ENCODE results near the gene JADE2.

Gene JADE2

GRCh38 chr5:134568337-134568700 is 42.8 kb downstream of the JADE2 start:
- no peak for DNase-seq (ENCODE audit: low read depth in 2 of 3, low spot score in 1 of 3)

DNA sequence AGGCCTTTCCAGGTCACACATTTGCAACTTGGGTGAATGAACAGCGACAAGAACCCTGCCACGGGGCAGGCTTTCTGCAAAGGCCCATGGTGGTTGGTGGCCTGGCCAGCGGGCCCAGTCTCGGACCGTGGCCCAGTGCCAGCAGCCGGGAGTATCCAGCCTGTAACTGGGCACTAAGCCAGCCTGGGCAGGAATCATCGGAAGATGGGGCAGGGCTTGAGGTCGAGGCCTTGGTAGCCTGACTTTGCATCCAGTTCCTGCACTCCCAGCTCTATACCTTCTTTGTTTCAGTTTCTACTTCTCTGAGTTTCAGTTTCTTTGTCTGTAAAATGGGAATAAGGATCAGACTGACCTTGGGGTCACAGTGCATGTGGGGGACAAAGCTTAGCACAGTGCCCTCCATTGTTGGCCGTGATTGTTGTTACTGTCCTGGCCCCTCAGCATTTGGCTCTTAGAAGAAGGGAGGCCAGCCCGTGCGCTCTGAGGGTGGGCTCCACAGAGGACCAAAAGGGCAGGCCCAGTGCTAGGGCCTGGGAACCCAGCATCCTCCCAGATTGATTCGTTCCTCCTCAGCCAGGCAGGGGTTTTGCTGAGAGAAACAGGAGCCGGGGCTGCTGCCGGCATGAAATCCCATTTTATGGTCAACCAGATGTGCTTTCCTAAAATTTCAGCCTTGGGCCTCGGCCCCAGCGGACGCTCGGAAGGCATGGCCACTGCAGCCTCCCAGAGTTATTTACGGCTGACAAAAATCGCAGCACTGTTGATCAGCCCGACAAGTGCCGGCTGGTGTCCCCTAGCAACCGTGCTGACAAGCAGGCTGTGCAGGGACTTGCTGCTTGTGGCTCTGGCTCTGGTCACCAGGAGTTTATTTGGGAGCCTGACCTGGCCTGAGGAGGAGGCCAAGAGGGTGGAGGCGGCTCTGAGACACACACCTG is 43.6 kb downstream of the JADE2 start:
- DNase-seq (ENCODE audit: low read depth in 2 of 3, low spot score in 1 of 3) = no peak

- DNase-seq (ENCODE audit: low read depth in 2 of 3, low spot score in 1 of 3) = no peak
Measured at GRCh38 chr5:134569758-134570364, 44.4 kb downstream of the JADE2 start.

DNA sequence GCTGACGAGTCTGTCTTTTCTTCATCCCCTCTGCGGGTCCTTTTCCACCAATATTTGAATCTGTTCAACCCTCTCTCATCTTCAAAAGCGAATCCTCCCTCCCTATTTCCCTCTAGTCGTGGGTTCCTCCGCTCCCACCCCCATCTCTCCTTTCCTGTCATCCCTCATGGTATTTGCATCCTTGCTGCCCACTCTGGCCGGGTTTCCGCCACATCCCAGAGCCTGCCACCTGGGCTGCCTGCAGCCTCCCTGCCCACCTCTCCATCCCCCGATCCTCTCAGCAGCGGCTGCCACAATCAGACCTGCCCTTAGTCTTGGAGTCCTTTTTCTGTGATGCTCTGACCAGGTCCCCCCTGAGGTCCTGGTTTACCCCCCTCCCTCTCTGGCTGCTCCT is 44.9 kb downstream of the JADE2 start:
- no peak for DNase-seq (ENCODE audit: low read depth in 2 of 3, low spot score in 1 of 3)

- DNase-seq (ENCODE audit: low read depth in 2 of 3, low spot score in 1 of 3) = no peak
Measured at GRCh38 chr5:134570886-134571285, 45.4 kb downstream of the JADE2 start.

DNA sequence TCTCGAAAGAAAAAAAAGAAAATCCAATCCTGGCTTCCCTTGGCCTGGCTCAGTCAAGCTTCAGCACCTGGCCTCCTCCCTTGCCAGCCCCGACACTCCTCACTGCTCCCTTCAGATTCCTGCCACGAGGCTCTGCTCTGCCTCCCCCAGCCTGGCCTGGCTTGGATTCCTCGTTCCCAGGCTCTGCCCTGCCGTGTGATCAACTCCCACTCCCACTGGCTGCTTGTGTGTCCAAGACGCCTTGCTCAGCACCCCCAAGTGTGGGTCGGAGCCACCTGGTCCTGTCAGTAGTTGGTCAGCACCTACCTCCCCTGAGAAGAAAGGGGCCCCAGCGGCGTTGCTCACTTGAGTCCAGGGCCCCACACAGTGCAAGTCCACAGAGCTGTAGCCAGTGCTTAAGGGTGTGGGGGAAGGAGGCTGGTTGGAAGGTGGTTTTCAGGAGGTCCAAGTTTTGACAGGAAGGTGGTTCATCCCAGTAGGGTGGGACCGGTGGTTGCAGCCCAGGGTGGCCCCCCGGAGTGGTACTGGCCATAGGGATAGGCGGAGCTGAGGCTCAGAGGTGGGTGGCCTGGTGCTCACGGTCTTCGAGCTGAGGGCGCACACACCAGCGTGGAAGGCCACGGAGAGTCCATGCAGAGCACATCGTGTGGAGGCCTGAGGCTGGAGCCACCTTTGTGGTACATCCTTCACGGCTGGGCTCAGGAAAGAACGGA is 46.4 kb downstream of the JADE2 start:
- no peak for DNase-seq (ENCODE audit: low read depth in 2 of 3, low spot score in 1 of 3)

DNA sequence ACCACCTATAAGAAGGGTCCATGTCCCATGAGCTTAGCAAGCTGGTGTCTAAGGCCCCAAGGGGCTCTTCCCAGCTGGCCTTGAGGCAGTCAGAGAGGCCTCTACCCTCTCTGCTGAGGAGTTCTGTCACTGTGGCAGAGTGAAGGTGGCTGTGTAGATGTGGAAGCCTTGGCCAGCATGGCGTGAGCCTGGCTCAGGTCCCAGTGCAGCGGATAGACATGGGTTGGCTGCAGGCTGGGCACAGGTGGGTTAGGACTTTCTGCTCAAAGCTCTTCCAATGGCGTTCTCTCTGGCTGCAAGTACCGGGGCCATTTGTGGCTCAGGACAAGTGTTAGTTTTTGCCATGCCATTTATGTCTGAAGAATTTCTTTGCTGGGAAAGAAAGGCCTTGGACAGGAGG is 47.3 kb downstream of the JADE2 start:
- DNase-seq (ENCODE audit: low read depth in 2 of 3, low spot score in 1 of 3) = no peak

- DNase-seq (ENCODE audit: low read depth in 2 of 3, low spot score in 1 of 3) = no peak
Measured at GRCh38 chr5:134574521-134574920, 49.1 kb downstream of the JADE2 start.

- no peak for DNase-seq (ENCODE audit: low read depth in 2 of 3, low spot score in 1 of 3)
Measured at GRCh38 chr5:134575316-134575715, 49.8 kb downstream of the JADE2 start.

GRCh38 chr5:134576386-134577021 is 51.0 kb downstream of the JADE2 start:
- no peak for DNase-seq (ENCODE audit: low read depth in 2 of 3, low spot score in 1 of 3)

GRCh38 chr5:134577022-134577795 is 51.7 kb downstream of the JADE2 start:
- DNase-seq (ENCODE audit: low read depth in 2 of 3, low spot score in 1 of 3) = no peak

DNA sequence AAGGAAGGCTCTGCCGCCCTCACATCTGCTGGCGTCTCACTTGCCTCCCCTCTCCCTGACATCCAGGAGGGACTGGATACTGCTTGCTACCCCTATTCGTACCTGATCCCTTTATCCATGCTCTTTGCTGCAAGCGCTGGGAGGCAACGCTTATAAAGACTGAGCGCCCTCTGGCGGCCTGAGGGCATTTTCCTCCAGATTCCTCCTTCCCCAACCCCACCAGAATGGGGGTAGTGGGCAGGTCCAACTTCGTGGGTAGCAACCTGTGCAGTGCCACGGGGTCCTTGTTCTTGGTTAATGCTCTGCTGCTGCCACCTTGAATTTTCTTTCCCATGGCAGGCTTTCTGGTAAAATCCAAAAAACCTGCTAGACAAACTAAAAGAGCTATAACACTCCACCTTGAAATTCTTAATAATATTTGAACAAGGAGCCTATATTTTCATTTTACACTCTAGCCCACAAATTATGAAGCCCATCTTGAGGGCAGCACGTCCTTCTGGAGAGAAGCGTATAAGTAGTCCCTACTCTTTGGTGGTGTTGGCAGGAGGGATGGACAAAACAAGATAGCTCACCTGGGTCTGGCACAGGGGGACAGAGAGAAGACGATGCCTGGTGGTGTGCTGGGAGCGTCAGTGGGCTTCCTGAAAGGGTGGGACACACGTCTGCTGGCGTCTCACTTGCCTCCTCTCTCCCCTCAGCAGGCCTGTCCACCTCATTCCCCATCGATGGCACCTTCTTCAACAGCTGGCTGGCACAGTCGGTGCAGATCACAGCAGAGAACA is 52.5 kb downstream of the JADE2 start:
- peak; percentile 61 to 74 (median 71) for DNase-seq (ENCODE audit: low read depth in 2 of 3, low spot score in 1 of 3)

DNA sequence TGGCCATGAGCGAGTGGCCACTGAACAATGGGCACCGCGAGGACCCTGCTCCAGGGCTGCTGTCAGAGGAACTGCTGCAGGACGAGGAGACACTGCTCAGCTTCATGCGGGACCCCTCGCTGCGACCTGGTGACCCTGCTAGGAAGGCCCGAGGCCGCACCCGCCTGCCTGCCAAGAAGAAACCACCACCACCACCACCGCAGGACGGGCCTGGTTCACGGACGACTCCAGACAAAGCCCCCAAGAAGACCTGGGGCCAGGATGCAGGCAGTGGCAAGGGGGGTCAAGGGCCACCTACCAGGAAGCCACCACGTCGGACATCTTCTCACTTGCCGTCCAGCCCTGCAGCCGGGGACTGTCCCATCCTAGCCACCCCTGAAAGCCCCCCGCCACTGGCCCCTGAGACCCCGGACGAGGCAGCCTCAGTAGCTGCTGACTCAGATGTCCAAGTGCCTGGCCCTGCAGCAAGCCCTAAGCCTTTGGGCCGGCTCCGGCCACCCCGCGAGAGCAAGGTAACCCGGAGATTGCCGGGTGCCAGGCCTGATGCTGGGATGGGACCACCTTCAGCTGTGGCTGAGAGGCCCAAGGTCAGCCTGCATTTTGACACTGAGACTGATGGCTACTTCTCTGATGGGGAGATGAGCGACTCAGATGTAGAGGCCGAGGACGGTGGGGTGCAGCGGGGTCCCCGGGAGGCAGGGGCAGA is 53.3 kb downstream of the JADE2 start:
- no peak for DNase-seq (ENCODE audit: low read depth in 2 of 3, low spot score in 1 of 3)

- DNase-seq (ENCODE audit: low read depth in 2 of 3, low spot score in 1 of 3) = no peak
Measured at GRCh38 chr5:134579284-134579771, 53.9 kb downstream of the JADE2 start.

DNA sequence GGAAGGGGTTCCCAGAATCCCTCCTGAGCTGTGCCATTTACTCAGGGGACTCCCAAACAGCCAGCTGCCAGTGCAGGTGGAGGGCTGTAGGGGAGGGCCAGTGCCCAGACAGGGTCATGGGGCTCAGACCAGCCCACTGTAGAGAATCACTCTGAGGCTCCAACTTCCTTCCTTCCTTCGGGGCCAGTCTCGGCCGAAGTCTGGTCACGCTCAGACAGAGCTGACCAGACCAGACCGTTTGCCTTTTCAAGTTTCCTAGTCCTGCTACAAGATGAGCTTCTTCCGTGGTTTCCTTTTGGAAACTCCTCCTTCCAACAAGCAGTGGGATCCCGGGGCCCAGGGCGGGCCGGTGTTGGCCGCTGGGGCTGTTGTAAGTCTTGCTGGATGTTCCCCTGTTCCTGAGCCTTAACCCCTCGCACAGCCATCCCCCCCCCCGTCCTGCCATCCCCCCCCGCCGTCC is 54.6 kb downstream of the JADE2 start:
- DNase-seq (ENCODE audit: low read depth in 2 of 3, low spot score in 1 of 3) = no peak

DNA sequence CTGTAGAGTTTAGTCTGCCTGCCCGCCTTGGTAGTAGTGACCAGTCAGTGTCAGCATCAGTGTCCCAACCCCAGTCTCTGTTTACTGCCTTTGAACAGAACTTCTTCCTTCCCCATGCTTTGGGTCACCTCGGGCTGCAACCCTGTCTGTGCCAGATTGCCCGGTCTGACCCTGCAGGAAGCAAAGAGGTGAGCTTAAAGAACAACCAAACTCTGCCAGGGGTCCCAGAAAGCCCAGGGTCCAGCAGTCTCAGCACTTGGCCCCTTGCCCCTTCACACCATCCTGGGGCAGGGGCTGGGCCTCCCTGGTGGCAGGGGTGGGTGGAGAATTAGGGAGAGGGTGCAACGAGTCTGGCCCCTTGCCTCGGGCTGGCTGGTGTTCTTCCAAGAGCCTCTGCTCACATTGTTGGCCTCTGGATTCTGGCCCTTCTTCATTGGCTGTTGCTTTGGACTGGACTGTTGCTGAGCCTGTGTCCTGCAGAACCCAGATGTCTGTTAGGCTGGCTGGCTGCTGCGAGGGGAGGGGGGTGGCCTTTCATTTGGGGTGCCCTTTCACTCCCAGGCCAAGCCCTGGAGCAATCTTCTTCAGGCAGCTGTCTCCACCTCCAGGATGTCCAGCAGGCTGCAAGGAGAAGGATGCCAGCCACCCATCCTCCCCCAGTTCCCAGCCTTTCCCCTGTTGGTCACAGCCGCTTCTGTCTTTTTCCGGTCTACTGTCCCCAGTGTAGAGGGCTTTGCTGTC is 55.9 kb downstream of the JADE2 start:
- DNase-seq (ENCODE audit: low read depth in 2 of 3, low spot score in 1 of 3) = no peak

DNA sequence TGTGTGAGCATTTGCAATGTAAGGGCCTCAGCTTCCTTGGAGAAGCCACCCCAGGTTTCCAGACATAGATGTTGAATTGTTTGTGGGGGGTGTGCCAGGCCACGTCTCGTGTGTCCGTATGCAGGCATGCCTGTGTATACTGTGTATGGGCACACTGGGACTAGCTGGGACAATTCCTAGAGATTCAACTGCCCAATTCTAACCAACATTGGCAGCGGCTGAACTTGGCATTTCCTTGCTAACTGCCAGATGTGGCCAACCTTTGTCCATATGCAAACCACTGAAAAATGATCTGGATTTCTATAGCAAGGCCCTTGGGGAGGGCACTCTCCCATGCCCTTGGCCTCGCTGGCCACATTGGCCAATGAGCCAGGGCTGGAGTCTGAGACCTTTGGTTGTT is 56.8 kb downstream of the JADE2 start:
- no peak for DNase-seq (ENCODE audit: low read depth in 2 of 3, low spot score in 1 of 3)

DNA sequence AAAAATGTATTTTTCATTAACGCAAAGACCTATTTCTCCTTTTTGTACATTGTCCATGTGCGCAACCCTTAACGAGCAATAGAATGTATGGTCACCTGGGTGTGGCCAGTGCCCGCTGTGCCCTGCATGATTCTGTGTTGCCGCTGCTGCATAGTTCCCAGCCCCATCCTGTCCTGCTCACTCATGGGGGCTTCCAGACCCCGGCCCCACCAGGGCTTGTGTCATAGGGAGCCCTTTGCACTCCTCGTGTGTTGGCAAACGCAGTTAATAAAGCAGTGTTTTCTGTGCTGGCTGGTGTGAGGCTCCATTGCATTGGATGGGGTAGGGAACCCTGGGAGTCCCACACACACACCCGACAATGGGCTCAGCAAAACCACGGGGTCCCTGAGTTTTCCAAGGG is 57.5 kb downstream of the JADE2 start:
- DNase-seq (ENCODE audit: low read depth in 2 of 3, low spot score in 1 of 3) = no peak
